ENCODE measurements around the gene SLC66A2. TPM values are rescaled to one million over a fixed set of nuclear protein-coding genes. Genes with fewer than 3 reads are reported as not detected.
A peak's percentile ranks its signal among the peaks of the same experiment; 100 is the strongest.

The SLC66A2 gene
- total and polyA plus RNA-seq, 9 donors: 2.1 to 31.1 (median 27.0) TPM

DNA sequence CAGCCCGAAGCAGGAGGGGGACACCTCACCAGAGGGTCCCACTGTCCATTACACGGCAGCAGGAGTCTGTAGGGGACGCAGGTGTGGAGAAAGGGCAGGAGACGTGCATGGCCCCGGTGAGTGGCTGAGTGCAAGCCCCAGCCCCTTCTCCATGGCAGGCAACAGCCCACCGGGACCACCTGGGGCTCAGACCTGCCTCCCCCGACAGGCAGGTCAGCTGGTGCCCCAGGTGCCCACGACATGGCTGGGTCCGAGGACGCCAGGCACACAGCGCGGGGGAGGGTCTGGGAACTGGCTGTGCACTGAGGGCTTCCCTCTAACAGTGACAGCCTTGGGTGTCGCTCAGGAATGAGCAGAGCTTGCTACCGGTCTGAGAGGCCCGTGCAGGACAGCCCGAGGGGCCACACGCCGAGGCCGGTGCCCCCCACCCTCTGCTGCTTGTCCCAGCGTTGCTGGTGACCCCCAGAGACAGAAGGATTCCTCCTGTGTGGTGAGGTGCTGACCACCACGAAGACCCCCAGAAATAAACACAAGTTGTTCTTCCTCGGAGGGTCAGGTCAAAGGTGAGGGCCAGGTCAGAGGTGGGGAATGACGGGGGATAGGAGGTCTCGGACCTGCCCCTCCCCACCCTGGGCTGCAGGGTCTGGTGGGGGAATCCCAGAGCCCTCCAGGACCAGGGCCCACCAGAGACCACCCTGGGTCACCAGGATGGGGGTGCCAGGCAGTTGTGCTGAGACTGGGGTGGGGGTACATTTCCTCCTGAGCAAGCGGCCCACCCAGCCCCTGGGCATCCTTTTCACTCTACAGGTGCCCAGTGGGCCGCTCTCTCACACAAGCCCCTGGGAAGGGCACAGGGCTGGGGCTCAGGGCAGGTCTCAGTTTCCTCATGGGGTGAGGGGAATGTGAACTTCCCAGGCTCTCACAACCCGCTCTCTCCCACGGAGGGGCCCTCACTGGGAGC is 50.6 kb downstream of the SLC66A2 start:
- Histone ChIP-seq H3K27me3 (no peaks in the 10 kb centered on the region), H3K4me1 (ENCODE audit: insufficient read depth) (peaks cover 4% of the 10 kb centered on the region), H3K27ac (no peak overlapping the region), H3K4me3 (no peak overlapping the region), H3K36me3 (no peaks in the 10 kb centered on the region), H3K9me3 (no peaks in the 10 kb centered on the region)
- TF ChIP-seq POLR2A (IDR thresholded peaks at IDR 0.05) (no peak), EP300 (IDR thresholded peaks at IDR 0.05) (no peak)
- TF ChIP-seq, protein P1, sequence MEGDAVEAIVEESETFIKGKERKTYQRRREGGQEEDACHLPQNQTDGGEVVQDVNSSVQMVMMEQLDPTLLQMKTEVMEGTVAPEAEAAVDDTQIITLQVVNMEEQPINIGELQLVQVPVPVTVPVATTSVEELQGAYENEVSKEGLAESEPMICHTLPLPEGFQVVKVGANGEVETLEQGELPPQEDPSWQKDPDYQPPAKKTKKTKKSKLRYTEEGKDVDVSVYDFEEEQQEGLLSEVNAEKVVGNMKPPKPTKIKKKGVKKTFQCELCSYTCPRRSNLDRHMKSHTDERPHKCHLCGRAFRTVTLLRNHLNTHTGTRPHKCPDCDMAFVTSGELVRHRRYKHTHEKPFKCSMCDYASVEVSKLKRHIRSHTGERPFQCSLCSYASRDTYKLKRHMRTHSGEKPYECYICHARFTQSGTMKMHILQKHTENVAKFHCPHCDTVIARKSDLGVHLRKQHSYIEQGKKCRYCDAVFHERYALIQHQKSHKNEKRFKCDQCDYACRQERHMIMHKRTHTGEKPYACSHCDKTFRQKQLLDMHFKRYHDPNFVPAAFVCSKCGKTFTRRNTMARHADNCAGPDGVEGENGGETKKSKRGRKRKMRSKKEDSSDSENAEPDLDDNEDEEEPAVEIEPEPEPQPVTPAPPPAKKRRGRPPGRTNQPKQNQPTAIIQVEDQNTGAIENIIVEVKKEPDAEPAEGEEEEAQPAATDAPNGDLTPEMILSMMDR (IDR thresholded peaks at IDR 0.05): no peak
- intact Hi-C loops (cut with DNase I): no loop called here
- peak in 1 of 5 donors; percentile 20 for DNase-seq
- 89 to 94% (median 93%) methylated on average over 27 to 28 of the region's 28 CpGs for WGBS, 3 donors

DNA sequence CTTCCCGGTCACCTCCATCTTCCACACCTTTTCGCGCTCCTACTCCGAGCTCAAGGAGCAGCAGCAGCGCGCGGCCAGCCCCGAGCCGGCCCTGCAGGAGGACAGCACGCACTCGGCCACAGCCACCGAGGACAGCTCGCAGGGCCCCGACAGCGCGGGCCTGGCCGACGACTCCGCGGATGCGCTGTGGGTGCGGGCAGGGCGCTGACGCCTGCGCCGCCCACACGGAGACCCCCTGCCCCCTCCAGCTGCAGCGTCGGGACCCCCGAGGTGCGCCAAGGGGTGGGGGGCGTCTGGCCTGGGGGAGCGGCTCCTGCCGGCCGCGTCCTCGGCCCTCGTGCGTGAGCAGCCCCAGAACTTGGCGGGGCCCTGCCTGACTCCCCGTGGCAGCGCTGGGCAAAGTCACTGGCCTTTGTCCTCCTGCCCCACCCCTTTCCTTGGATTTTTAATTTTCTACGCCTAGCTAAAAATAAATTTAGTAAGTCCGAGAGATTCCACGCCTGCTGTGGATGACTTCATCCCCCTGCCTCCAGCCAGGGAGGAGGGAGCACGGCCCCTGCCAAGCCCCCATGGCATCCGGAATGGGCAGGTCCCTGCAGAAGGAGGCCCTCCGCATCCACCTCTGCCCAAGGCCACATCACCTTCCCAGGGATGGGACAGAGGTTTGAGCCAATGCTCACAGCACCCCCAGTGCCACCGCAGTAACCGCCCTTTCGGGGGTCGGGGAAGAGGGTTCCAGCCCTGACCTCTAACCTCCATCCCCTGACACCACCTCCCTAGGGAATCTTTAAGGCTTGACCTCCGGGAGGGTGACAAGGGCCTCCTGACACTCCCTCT is 51.6 kb downstream of the SLC66A2 start:
- no peaks in the 10 kb centered on the region for H3K36me3 ChIP-seq
- intact Hi-C loops (cut with DNase I): no loop called here
- 77 to 91% (median 81%) methylated on average over 41 to 53 of the region's 53 CpGs for WGBS, 3 donors
- DNase-seq: peak in 2 of 5 donors; percentile 7 to 14
- no peaks in the 10 kb centered on the region for H3K27me3 ChIP-seq
- no peaks in the 10 kb centered on the region for H3K9me3 ChIP-seq
- TF ChIP-seq POLR2A (IDR thresholded peaks at IDR 0.05) (no peak), EP300 (IDR thresholded peaks at IDR 0.05) (no peak)
- no peaks in the 10 kb centered on the region for H3K4me1 ChIP-seq (ENCODE audit: insufficient read depth)
- no peak overlapping the region for H3K27ac ChIP-seq
- H3K4me3 ChIP-seq: no peak overlapping the region

DNA sequence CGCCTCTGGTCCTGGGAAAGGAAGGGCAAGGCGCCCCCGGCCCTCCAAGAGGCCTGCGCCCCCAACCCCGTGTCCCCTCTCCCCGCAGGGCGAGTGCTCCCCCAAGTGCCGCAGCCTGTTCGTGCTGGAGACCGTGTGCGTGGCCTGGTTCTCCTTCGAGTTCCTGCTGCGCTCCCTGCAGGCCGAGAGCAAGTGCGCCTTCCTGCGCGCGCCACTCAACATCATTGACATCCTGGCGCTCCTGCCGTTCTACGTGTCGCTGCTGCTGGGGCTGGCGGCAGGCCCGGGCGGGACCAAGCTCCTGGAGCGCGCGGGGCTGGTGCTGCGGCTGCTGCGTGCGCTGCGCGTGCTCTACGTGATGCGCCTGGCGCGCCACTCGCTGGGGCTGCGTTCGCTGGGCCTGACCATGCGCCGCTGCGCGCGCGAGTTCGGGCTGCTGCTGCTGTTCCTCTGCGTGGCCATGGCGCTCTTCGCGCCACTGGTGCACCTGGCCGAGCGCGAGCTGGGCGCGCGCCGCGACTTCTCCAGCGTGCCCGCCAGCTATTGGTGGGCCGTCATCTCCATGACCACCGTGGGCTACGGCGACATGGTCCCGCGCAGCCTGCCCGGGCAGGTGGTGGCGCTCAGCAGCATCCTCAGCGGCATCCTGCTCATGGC is 52.4 kb downstream of the SLC66A2 start:
- 67 to 82% (median 69%) methylated on average over 46 to 70 of the region's 70 CpGs for WGBS, 3 donors
- Histone ChIP-seq H3K4me1 (ENCODE audit: insufficient read depth) (no peaks in the 10 kb centered on the region), H3K9me3 (no peaks in the 10 kb centered on the region), H3K4me3 (no peak overlapping the region), H3K36me3 (no peaks in the 10 kb centered on the region), H3K27me3 (no peaks in the 10 kb centered on the region), H3K27ac (no peak overlapping the region)
- no peak for TF ChIP-seq EP300 (IDR thresholded peaks at IDR 0.05)
- no peak for TF ChIP-seq POLR2A (IDR thresholded peaks at IDR 0.05)
- TF ChIP-seq, protein P1 (IDR thresholded peaks at IDR 0.05): no peak
- intact Hi-C loops (cut with DNase I): no loop called here
- DNase-seq: peak in 1 of 5 donors; percentile 25

DNA sequence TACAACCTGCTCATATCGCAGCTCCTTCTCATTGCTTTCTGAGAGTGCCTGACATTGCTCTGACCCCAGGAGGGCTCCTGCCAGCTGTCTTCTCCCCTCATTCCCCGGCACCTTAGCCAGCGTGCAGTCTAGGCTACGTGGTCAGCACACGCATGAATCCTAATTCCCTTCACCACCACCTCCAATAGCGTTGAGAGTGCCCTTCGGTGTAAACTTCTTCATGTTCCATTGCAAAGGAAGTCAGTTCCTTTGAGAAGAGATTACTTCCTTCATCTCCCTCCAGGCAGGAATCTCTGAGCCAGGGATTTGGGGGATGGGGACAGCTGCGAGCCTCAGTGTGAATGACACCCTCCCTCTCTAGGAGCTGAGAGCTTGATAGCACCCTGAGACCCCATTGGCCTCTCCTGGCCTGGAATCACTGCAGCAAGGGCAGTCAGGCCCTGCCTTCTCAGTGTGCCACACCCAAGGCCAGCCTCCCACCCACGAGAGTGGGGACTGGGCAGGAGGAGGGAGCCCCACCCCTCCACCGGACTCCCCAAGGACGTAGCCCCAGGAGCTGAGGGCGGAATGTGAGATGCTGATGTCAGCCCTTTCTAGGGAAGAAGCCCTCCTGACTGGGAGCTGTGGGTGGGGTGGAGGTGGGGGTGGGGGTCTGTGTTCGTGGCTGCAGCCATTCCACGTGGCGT is 53.4 kb downstream of the SLC66A2 start:
- H3K9me3 ChIP-seq: no peaks in the 10 kb centered on the region
- 90 to 95% (median 94%) methylated on average over 15 of the region's 15 CpGs for WGBS, 3 donors

More for the DNA sequence above, 53.4 kb downstream of the SLC66A2 start:
- H3K27me3 ChIP-seq: no peaks in the 10 kb centered on the region
- no peaks in the 10 kb centered on the region for H3K4me1 ChIP-seq (ENCODE audit: insufficient read depth)
- H3K36me3 ChIP-seq: no peaks in the 10 kb centered on the region
- TF ChIP-seq, protein P1 (IDR thresholded peaks at IDR 0.05): no peak
- no peak for TF ChIP-seq EP300 (IDR thresholded peaks at IDR 0.05)
- no peak for TF ChIP-seq POLR2A (IDR thresholded peaks at IDR 0.05)
- H3K27ac ChIP-seq: no peak overlapping the region
- DNase-seq: no peak
- no peak overlapping the region for H3K4me3 ChIP-seq
- intact Hi-C loops (cut with DNase I): no loop called here
